Measurements from ENCODE around the gene ADPRHL1. TPM values are rescaled to one million over a fixed set of nuclear protein-coding genes. Genes with fewer than 3 reads are reported as not detected.
"Not testable (repeated sequence)": the region's sequence is repeated elsewhere in the genome, so short reads cannot be mapped to it uniquely, and the experiment has no call there.

ADPRHL1 gene
- total RNA-seq, 1 donor from 2014 or later: 11.3 TPM

DNA sequence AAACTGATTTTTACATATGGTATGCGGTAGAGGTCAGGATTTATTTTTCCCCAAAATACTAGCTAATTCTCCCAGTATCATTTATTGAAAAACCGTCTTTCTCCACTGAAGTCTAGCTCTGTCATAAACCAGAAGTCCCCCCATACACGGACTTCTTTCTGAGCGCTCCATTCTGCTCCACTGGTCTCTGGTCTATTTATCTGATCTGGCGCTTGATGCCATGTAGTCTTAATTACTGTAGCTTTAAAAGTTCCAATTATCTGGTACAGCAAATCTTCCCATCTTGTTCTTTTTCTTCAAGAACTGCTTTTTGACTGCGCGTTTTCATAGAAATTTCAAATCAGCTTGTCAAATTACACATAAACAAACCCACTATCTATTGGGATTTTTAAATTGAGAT lies 23.5 kb upstream of the ADPRHL1 start:
- TF ChIP-seq, protein P1, sequence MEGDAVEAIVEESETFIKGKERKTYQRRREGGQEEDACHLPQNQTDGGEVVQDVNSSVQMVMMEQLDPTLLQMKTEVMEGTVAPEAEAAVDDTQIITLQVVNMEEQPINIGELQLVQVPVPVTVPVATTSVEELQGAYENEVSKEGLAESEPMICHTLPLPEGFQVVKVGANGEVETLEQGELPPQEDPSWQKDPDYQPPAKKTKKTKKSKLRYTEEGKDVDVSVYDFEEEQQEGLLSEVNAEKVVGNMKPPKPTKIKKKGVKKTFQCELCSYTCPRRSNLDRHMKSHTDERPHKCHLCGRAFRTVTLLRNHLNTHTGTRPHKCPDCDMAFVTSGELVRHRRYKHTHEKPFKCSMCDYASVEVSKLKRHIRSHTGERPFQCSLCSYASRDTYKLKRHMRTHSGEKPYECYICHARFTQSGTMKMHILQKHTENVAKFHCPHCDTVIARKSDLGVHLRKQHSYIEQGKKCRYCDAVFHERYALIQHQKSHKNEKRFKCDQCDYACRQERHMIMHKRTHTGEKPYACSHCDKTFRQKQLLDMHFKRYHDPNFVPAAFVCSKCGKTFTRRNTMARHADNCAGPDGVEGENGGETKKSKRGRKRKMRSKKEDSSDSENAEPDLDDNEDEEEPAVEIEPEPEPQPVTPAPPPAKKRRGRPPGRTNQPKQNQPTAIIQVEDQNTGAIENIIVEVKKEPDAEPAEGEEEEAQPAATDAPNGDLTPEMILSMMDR (IDR thresholded peaks at IDR 0.05): no peak
- Histone ChIP-seq H3K36me3 (peaks cover 25 to 59% of the 10 kb centered on the region in 2 donors), H3K4me1 (no peaks in the 10 kb centered on the region), H3K9me3 (no peaks in the 10 kb centered on the region), H3K27ac (no peak overlapping the region), H3K4me3 (no peak overlapping the region), H3K27me3 (no peaks in the 10 kb centered on the region)
- intact Hi-C loops (cut with DNase I): no loop called here
- no peak for DNase-seq (ENCODE audit: low spot score in 2 of 2)

DNA sequence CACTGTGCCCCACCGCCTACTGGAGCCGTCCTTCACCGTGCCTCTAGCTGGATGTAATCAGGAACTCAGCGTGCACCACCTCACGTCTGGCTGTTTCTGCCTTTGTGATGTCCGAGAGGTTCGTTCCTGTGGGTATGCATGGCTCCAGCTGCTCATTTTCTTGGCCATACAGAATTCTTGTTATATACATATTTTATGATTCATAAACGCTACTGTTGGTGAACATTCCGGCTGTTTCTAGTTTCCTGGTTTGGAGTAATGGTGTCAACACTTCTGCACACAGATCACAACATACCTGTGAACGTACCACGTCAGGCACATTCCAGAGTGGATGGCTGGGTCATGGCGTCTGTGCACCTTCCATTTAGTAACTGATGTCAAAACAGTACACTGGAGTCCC lies 22.6 kb upstream of the ADPRHL1 start:
- Histone ChIP-seq H3K36me3 (peaks cover 27 to 65% of the 10 kb centered on the region in 2 donors), H3K27ac (no peak overlapping the region), H3K9me3 (no peaks in the 10 kb centered on the region), H3K27me3 (no peaks in the 10 kb centered on the region), H3K4me3 (no peak overlapping the region), H3K4me1 (no peaks in the 10 kb centered on the region)
- TF ChIP-seq, protein P1 (IDR thresholded peaks at IDR 0.05): no peak
- no peak for DNase-seq (ENCODE audit: low spot score in 2 of 2)
- intact Hi-C loops (cut with DNase I): no loop called here

DNA sequence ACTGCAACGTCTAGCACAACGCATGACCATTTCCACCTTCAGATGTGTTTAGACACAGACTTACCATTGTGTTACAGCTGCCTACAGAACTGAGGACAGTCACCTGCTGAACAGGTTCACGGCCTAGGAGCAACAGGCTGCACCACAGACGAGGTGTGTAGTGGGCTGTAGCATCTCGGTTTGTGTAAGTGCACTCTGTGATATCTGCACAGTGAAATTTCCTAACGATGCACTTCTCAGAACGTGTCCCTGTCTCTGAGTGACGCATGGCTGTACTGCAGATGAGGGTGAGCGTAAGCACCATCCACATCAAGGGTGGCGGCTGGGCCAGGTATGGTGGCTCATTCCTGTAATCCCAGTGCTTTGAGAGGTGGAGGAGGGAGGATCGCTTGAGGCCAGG lies 22.0 kb upstream of the ADPRHL1 start:
- H3K27me3 ChIP-seq: no peaks in the 10 kb centered on the region
- TF ChIP-seq, protein P1 (IDR thresholded peaks at IDR 0.05): no peak
- H3K4me1 ChIP-seq: no peaks in the 10 kb centered on the region
- H3K9me3 ChIP-seq: no peaks in the 10 kb centered on the region
- peaks cover 27 to 65% of the 10 kb centered on the region in 2 donors for H3K36me3 ChIP-seq
- H3K27ac ChIP-seq: no peak overlapping the region
- no peak overlapping the region for H3K4me3 ChIP-seq
- intact Hi-C loops (cut with DNase I): no loop called here
- DNase-seq (ENCODE audit: low spot score in 2 of 2): no peak

DNA sequence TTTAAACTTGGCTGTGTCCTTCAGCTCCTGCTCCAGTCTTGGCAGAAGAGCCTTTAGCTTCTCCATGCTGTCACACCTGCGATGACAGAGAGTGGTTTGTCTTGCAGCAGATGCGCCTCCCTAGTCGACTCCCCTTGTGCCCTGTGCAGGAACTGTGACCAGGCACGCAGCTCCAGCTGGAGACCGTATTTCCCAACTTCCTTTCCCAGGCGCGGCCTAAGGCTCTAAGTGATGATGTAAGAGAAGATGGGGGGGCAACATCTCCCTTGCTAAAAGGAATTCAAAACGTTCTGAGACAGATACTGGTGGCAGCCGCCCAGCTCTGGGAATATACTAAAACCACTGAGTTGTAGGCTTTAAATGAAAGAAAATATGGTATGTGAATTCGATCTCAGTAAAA lies 20.9 kb upstream of the ADPRHL1 start:
- TF ChIP-seq, protein P1 (IDR thresholded peaks at IDR 0.05): no peak
- intact Hi-C loops (cut with DNase I): no loop called here
- no peaks in the 10 kb centered on the region for H3K4me1 ChIP-seq
- DNase-seq (ENCODE audit: low spot score in 2 of 2): no peak
- peaks cover 27 to 60% of the 10 kb centered on the region in 2 donors for H3K36me3 ChIP-seq
- no peaks in the 10 kb centered on the region for H3K9me3 ChIP-seq
- H3K27me3 ChIP-seq: no peaks in the 10 kb centered on the region
- no peak overlapping the region for H3K4me3 ChIP-seq
- H3K27ac ChIP-seq: no peak overlapping the region

DNA sequence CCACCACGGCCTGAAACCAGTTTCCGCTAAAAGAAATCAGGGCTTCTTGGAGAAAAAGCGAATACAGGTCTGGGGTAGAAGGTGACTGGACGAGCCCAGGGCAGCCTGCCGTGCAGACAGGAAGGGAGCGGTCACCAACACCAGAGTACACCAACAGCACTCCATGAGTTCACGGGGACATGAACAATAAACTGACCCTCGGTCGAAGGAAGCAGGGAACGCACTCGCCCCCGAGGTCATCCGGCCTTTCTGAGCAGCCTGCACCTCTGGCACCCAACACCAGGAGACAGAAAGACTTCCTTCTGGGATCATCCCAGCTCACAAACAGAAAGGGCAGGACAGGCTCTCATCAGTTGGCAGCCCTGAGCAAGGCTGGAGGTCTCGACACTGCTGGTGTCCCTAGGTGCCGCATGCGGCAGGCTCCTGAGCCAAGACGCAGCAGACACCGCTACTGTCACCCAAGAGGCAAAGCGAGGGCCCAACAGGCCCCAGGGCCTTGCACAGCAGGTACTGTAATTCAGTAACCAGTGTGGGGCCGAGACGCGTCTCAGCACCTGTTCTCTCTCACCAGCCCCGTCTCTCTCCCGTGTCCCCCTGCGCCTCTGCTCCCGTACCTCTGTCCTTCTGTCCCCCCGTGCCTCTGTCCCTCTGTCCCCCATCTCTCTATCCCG lies 19.2 kb upstream of the ADPRHL1 start:
- H3K27me3 ChIP-seq: no peaks in the 10 kb centered on the region
- no peak for DNase-seq (ENCODE audit: low spot score in 2 of 2)
- no peaks in the 10 kb centered on the region for H3K9me3 ChIP-seq
- peaks cover 28 to 50% of the 10 kb centered on the region in 2 donors for H3K36me3 ChIP-seq
- TF ChIP-seq, protein P1 (IDR thresholded peaks at IDR 0.05): no peak
- no peaks in the 10 kb centered on the region for H3K4me1 ChIP-seq
- intact Hi-C loops (cut with DNase I): no loop called here
- H3K27ac ChIP-seq: no peak overlapping the region
- no peak overlapping the region for H3K4me3 ChIP-seq

DNA sequence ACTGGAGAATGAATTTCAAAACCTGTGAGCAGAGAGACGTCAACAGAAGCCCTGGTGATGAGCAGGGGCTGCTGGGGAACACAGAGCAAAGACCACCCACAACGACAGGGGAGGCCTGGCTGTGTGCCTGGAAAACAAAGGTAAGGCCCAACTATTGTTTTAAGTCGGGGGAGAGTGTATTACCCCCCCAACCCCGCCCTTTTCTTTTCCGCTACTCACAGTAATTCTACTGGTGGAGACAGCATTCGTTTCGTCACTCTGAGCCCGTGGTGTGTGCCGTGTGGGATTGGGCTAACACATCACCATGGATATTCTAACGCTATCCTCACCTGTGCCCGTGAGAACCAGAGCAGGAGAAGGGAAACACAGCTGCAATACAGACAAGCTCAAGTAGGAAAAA lies 18.6 kb upstream of the ADPRHL1 start:
- DNase-seq (ENCODE audit: low spot score in 2 of 2): no peak

DNA sequence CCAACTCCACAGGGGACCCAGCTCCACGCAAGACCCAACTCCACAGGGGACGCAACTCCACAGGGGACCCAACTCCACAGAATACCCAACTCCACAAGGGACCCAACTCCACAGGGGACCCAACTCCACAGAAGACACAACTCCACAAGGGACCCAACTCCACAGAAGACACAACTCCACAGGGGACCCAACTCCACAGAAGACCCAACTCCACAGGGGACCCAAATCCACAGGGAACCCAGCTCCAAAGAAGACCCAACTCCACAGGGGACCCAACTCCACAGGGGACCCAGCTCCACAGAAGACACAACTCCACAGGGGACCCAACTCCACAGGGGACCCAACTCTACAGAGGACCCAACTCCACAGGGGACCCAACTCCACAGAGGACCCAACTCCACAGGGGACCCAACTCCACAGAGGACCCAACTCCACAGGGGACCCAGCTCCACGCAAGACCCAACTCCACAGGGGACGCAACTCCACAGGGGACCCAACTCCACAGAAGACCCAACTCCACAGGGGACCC lies 17.4 kb upstream of the ADPRHL1 start:
- peaks cover 32 to 46% of the 10 kb centered on the region in 2 donors for H3K36me3 ChIP-seq
- H3K27me3 ChIP-seq; H3K27ac ChIP-seq; H3K4me1 ChIP-seq; H3K4me3 ChIP-seq; H3K9me3 ChIP-seq; DNase-seq (ENCODE audit: low spot score in 2 of 2); intact Hi-C loops (cut with DNase I): not testable (repeated sequence)

More for the DNA sequence above, 18.6 kb upstream of the ADPRHL1 start:
- Histone ChIP-seq H3K27ac (no peak overlapping the region), H3K27me3 (no peaks in the 10 kb centered on the region), H3K36me3 (peaks cover 35 to 51% of the 10 kb centered on the region in 2 donors), H3K4me3 (no peak overlapping the region), H3K4me1 (no peaks in the 10 kb centered on the region), H3K9me3 (no peaks in the 10 kb centered on the region)
- intact Hi-C loops (cut with DNase I): no loop called here
- TF ChIP-seq, protein P1 (IDR thresholded peaks at IDR 0.05): no peak
